Measurements from ENCODE around the gene TMBIM1. TPM values are rescaled to one million over a fixed set of nuclear protein-coding genes. Genes with fewer than 3 reads are reported as not detected.
A peak's percentile ranks its signal among the peaks of the same experiment; 100 is the strongest.

Gene TMBIM1
- total RNA-seq, 1 experiment from 2014 or later = 23.5 TPM

- TF ChIP-seq MYBL2 (CRISPR knock-in tag; IDR thresholded peaks at IDR 0.05) (no peak), SP1 (CRISPR knock-in tag; conservative IDR thresholded peaks at IDR 0.05) (no peak), SMAD4 (CRISPR knock-in tag; IDR thresholded peaks at IDR 0.05) (no peak), FOXJ3 (CRISPR knock-in tag; IDR thresholded peaks at IDR 0.05; ENCODE audit: borderline replicate concordance) (no peak), FOXP1 (CRISPR knock-in tag; IDR thresholded peaks at IDR 0.05; ENCODE audit: borderline replicate concordance) (no peak), ZBTB21 (CRISPR knock-in tag; IDR thresholded peaks at IDR 0.05; ENCODE audit: borderline replicate concordance) (no peak), ZNF671 (CRISPR knock-in tag; IDR thresholded peaks at IDR 0.05) (no peak), GABPB1 (CRISPR knock-in tag; IDR thresholded peaks at IDR 0.05) (no peak)
- TF ChIP-seq, protein P1, sequence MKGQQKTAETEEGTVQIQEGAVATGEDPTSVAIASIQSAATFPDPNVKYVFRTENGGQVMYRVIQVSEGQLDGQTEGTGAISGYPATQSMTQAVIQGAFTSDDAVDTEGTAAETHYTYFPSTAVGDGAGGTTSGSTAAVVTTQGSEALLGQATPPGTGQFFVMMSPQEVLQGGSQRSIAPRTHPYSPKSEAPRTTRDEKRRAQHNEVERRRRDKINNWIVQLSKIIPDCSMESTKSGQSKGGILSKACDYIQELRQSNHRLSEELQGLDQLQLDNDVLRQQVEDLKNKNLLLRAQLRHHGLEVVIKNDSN (CRISPR knock-in tag; IDR thresholded peaks at IDR 0.05) = no peak
- TF ChIP-seq, protein P2, sequence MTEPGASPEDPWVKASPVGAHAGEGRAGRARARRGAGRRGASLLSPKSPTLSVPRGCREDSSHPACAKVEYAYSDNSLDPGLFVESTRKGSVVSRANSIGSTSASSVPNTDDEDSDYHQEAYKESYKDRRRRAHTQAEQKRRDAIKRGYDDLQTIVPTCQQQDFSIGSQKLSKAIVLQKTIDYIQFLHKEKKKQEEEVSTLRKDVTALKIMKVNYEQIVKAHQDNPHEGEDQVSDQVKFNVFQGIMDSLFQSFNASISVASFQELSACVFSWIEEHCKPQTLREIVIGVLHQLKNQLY (CRISPR knock-in tag; IDR thresholded peaks at IDR 0.05) = no peak
Observed at GRCh38 chr2:218270721-218271486, 21.4 kb downstream of the TMBIM1 start (continued).

- Mint-ChIP-seq H3K27ac (peak within 1 kb of the TSS; percentile 97), H3K4me1 (peaks cover 19% of the 10 kb centered on the region), H3K36me3 (peaks cover 38% of the 10 kb centered on the region), H3K9me3 (no peaks in the 10 kb centered on the region), H3K27me3 (ENCODE audit: low read depth) (no peaks in the 10 kb centered on the region), H3K4me3 (peak within 1 kb of the TSS; percentile 84)
- DNase-seq (ENCODE audit: low spot score) (peak; percentile 100), ATAC-seq (peak; percentile 88)
- ChIA-PET CTCF (interaction anchor here (0.6 to 4.4 kb wide), 14 partner anchors 10 to 241 kb away, joined by 3 to 52 read pairs (median 5); partner anchors contain the start of genes CATIP, CTDSP1, GPBAR1 and TMBIM1), POLR2A (interaction anchor here (0.7 to 1.7 kb wide), 3 partner anchors 9 to 26 kb away, joined by 3 to 10 read pairs (median 5); partner anchors contain the start of gene GPBAR1)
- TF ChIP-seq ZNF671 (CRISPR knock-in tag; IDR thresholded peaks at IDR 0.05) (no peak), RELA (CRISPR knock-in tag; IDR thresholded peaks at IDR 0.05; ENCODE audit: borderline replicate concordance) (no peak), PRRX2 (CRISPR knock-in tag; IDR thresholded peaks at IDR 0.05) (no peak), USF2 (CRISPR knock-in tag; IDR thresholded peaks at IDR 0.05) (peak; percentile 78), NR3C1 (CRISPR knock-in tag; conservative IDR thresholded peaks at IDR 0.05; ENCODE audit: low read depth) (no peak), E2F4 (CRISPR knock-in tag; IDR thresholded peaks at IDR 0.05; ENCODE audit: borderline replicate concordance, low read depth) (no peak)
- TF ChIP-seq, protein P3, sequence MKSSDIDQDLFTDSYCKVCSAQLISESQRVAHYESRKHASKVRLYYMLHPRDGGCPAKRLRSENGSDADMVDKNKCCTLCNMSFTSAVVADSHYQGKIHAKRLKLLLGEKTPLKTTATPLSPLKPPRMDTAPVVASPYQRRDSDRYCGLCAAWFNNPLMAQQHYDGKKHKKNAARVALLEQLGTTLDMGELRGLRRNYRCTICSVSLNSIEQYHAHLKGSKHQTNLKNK (CRISPR knock-in tag; IDR thresholded peaks at IDR 0.05) = no peak
- TF ChIP-seq, protein P4, sequence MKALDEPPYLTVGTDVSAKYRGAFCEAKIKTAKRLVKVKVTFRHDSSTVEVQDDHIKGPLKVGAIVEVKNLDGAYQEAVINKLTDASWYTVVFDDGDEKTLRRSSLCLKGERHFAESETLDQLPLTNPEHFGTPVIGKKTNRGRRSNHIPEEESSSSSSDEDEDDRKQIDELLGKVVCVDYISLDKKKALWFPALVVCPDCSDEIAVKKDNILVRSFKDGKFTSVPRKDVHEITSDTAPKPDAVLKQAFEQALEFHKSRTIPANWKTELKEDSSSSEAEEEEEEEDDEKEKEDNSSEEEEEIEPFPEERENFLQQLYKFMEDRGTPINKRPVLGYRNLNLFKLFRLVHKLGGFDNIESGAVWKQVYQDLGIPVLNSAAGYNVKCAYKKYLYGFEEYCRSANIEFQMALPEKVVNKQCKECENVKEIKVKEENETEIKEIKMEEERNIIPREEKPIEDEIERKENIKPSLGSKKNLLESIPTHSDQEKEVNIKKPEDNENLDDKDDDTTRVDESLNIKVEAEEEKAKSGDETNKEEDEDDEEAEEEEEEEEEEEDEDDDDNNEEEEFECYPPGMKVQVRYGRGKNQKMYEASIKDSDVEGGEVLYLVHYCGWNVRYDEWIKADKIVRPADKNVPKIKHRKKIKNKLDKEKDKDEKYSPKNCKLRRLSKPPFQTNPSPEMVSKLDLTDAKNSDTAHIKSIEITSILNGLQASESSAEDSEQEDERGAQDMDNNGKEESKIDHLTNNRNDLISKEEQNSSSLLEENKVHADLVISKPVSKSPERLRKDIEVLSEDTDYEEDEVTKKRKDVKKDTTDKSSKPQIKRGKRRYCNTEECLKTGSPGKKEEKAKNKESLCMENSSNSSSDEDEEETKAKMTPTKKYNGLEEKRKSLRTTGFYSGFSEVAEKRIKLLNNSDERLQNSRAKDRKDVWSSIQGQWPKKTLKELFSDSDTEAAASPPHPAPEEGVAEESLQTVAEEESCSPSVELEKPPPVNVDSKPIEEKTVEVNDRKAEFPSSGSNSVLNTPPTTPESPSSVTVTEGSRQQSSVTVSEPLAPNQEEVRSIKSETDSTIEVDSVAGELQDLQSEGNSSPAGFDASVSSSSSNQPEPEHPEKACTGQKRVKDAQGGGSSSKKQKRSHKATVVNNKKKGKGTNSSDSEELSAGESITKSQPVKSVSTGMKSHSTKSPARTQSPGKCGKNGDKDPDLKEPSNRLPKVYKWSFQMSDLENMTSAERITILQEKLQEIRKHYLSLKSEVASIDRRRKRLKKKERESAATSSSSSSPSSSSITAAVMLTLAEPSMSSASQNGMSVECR (CRISPR knock-in tag; IDR thresholded peaks at IDR 0.05; ENCODE audit: borderline replicate concordance) = 0 out of 2 replicates have a peak, but pooled peaks have one; percentile 40
- TF ChIP-seq, protein P5, sequence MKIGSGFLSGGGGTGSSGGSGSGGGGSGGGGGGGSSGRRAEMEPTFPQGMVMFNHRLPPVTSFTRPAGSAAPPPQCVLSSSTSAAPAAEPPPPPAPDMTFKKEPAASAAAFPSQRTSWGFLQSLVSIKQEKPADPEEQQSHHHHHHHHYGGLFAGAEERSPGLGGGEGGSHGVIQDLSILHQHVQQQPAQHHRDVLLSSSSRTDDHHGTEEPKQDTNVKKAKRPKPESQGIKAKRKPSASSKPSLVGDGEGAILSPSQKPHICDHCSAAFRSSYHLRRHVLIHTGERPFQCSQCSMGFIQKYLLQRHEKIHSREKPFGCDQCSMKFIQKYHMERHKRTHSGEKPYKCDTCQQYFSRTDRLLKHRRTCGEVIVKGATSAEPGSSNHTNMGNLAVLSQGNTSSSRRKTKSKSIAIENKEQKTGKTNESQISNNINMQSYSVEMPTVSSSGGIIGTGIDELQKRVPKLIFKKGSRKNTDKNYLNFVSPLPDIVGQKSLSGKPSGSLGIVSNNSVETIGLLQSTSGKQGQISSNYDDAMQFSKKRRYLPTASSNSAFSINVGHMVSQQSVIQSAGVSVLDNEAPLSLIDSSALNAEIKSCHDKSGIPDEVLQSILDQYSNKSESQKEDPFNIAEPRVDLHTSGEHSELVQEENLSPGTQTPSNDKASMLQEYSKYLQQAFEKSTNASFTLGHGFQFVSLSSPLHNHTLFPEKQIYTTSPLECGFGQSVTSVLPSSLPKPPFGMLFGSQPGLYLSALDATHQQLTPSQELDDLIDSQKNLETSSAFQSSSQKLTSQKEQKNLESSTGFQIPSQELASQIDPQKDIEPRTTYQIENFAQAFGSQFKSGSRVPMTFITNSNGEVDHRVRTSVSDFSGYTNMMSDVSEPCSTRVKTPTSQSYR (CRISPR knock-in tag; IDR thresholded peaks at IDR 0.05) = 0 out of 2 replicates have a peak, but pooled peaks have one; percentile 1
- TF ChIP-seq, protein P1 (CRISPR knock-in tag; IDR thresholded peaks at IDR 0.05) = peak; percentile 62; the same call in 1 of the 2 replicates
Observed at GRCh38 chr2:218269900-218270720, 22.2 kb downstream of the TMBIM1 start, which contains the start of the genes AAMP and PNKD. Gene AAMP, minus strand, starts transcription at chr2:218270137. Its CDS starts 51 bp downstream, at chr2:218270086. Gene PNKD, plus strand, starts transcription at chr2:218270519. Its CDS starts 17 bp downstream, at chr2:218270536.

Data from WTC11 (cell line).